Stimulated activated naive CD8-positive, alpha-beta T cell treated with anti-CD3 and anti-CD28 coated beads, Interleukin-15, Interleukin-2, amounts not matched to agents 100 ng/mL and 50 ng/mL, for 24 hours (primary cell): ENCODE measurements around the gene GNPTAB.
"Not testable (repeated sequence)": the region's sequence is repeated elsewhere in the genome, so short reads cannot be mapped to it uniquely, and the experiment has no call there.

Source experiments
- H3K27ac Mint-ChIP-seq: one replicate; pipeline ENCODE4 v1.8.0; 2021; ENCODE audit warnings: mild to moderate bottlenecking, mixed read lengths
- H3K27me3 Mint-ChIP-seq: one replicate; pipeline ENCODE4 v1.8.0; 2021; ENCODE audit warnings: mixed read lengths
- H3K36me3 Mint-ChIP-seq: one replicate; pipeline ENCODE4 v1.8.0; 2021; ENCODE audit warnings: low read depth, mixed read lengths
- H3K4me1 Mint-ChIP-seq: one replicate; pipeline ENCODE4 v1.8.0; 2021; ENCODE audit warnings: low read depth, mixed read lengths
- H3K4me3 Mint-ChIP-seq: one replicate; pipeline ENCODE4 v1.8.0; 2021; ENCODE audit warnings: mild to moderate bottlenecking, mixed read lengths
- H3K9me3 Mint-ChIP-seq: one replicate; pipeline ENCODE4 v1.8.0; 2021; ENCODE audit warnings: mixed read lengths

GNPTAB gene

GRCh38 chr12:101829639-101830366 lies 956 bp downstream of the GNPTAB start:
- Mint-ChIP-seq H3K27me3 (no peaks in the 10 kb centered on the region), H3K27ac (peak overlapping the region; percentile 91), H3K36me3 (peaks cover 8% of the 10 kb centered on the region), H3K9me3 (no peaks in the 10 kb centered on the region), H3K4me1 (peaks cover 56% of the 10 kb centered on the region), H3K4me3 (peak overlapping the region; percentile 94)

GRCh38 chr12:101828463-101829196 lies 2.1 kb downstream of the GNPTAB start:
- H3K27me3 Mint-ChIP-seq, result no peaks in the 10 kb centered on the region
- H3K36me3 Mint-ChIP-seq, result peaks cover 8% of the 10 kb centered on the region
- peaks cover 66% of the 10 kb centered on the region for H3K4me1 Mint-ChIP-seq
- peak overlapping the region; percentile 94 for H3K4me3 Mint-ChIP-seq
- H3K27ac Mint-ChIP-seq, result peak overlapping the region; percentile 59
- H3K9me3 Mint-ChIP-seq, result no peaks in the 10 kb centered on the region

GRCh38 chr12:101826766-101827368 lies 3.9 kb downstream of the GNPTAB start:
- Mint-ChIP-seq H3K9me3 (no peaks in the 10 kb centered on the region), H3K4me3 (no peak overlapping the region), H3K4me1 (peaks cover 79% of the 10 kb centered on the region), H3K36me3 (peaks cover 12% of the 10 kb centered on the region), H3K27ac (no peak overlapping the region), H3K27me3 (no peaks in the 10 kb centered on the region)

GRCh38 chr12:101824831-101825230 lies 5.9 kb downstream of the GNPTAB start:
- Mint-ChIP-seq H3K27me3 (no peaks in the 10 kb centered on the region), H3K4me1 (peaks cover 90% of the 10 kb centered on the region), H3K9me3 (no peaks in the 10 kb centered on the region), H3K4me3 (peak overlapping the region; percentile 19), H3K36me3 (peaks cover 24% of the 10 kb centered on the region), H3K27ac (peak overlapping the region; percentile 36)

DNA sequence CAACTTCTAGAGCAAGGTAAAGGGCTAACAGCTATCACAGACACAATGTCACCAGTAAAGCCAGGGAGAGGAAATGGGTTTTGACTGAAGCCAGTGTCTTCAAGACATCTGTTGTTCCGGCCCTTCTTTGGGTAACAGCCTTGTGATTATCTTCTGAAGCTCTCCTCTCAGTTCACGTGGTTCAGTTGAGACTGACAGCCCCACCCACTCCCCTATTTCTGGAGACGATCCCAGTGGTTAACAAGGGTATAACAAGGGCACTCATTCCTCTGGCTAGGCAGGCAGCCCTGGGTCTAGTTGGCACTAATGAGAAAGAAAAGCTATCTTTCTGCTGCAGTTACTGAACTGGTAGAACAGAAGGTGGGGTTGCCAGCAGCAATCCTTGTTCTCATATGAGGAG lies 6.9 kb downstream of the GNPTAB start:
- Mint-ChIP-seq H3K4me3 (peak overlapping the region; percentile 37), H3K4me1 (peaks cover 91% of the 10 kb centered on the region), H3K9me3 (no peaks in the 10 kb centered on the region), H3K36me3 (peaks cover 28% of the 10 kb centered on the region), H3K27me3 (no peaks in the 10 kb centered on the region), H3K27ac (peak overlapping the region; percentile 82)

DNA sequence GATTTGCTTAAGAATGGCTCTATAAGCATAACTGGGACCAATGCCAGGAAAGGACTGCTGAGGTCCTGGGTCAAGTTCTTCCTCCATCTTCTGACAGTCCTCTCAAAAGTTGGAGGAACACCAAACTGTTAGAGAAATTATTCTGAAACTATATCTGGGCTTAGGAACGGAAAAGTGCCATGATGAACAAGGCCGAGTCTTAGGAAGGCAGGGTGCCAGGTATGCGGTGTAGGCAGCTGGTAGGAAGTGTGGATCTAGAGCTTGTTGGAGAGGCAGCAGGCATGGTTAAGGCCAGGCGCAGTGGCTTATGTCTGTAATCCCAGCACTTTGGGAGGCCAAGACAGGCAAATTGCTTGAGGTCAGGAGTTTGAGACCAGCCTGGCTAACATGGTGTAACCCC lies 7.7 kb downstream of the GNPTAB start:
- Mint-ChIP-seq H3K27ac (peak overlapping the region; percentile 87), H3K9me3 (no peaks in the 10 kb centered on the region), H3K4me3 (peak overlapping the region; percentile 41), H3K27me3 (no peaks in the 10 kb centered on the region), H3K36me3 (peaks cover 33% of the 10 kb centered on the region), H3K4me1 (peaks cover 91% of the 10 kb centered on the region)

- Mint-ChIP-seq H3K27ac (peak overlapping the region; percentile 99), H3K4me1 (peaks cover 75% of the 10 kb centered on the region), H3K9me3 (no peaks in the 10 kb centered on the region), H3K27me3 (no peaks in the 10 kb centered on the region), H3K36me3 (peaks cover 48% of the 10 kb centered on the region), H3K4me3 (peak overlapping the region; percentile 78)
Observed at GRCh38 chr12:101819467-101819866, 11.3 kb downstream of the GNPTAB start.

GRCh38 chr12:101818689-101819088 lies 12.1 kb downstream of the GNPTAB start:
- H3K27me3 Mint-ChIP-seq, H3K9me3 Mint-ChIP-seq: not testable (repeated sequence)
- Mint-ChIP-seq H3K27ac (peak overlapping the region; percentile 99), H3K36me3 (peaks cover 48% of the 10 kb centered on the region), H3K4me1 (peaks cover 69% of the 10 kb centered on the region), H3K4me3 (peak overlapping the region; percentile 78)

DNA sequence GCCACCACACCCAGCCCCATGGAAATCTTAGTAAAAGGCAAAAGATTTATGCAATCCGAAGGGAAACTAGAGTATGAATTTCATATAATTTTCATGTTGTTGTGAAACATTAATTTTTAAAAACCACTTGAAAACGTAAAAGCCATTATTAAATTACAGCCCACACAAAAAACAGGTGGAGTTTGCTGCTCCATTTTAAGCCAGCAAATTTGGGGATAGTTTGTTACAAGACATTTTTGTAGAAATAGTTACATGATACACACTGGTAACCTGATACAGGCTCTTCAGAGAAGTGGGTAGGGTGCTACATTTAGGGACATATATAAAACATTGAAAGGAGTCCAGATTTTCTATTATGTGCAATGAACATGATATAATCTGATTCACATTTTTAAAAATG lies 17.6 kb downstream of the GNPTAB start:
- Mint-ChIP-seq H3K36me3 (peaks cover 34% of the 10 kb centered on the region), H3K27me3 (no peaks in the 10 kb centered on the region), H3K9me3 (peaks cover 4% of the 10 kb centered on the region), H3K4me3 (no peak overlapping the region), H3K27ac (no peak overlapping the region), H3K4me1 (peaks cover 54% of the 10 kb centered on the region)

DNA sequence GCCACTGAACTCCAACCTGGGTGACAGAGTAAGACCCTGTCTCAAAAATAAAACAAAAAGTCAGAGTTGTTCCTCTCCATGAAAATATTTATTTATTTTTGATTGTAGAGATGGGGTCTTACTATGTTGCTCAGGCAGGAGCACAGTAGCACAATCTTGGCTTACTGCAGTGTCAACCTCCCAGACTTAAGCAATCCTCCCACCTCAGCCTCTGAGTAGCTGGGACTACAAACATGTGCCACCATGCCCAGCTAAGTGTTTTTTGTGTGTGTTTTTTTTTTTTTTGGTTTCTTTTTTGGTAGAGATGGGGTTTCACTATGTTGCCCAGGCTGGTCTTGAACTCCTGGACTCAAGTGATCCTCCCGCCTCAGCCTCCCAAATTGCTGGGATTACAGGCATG lies 18.0 kb downstream of the GNPTAB start:
- H3K36me3 Mint-ChIP-seq, result peaks cover 34% of the 10 kb centered on the region
- H3K27me3 Mint-ChIP-seq, H3K9me3 Mint-ChIP-seq: not testable (repeated sequence)

DNA sequence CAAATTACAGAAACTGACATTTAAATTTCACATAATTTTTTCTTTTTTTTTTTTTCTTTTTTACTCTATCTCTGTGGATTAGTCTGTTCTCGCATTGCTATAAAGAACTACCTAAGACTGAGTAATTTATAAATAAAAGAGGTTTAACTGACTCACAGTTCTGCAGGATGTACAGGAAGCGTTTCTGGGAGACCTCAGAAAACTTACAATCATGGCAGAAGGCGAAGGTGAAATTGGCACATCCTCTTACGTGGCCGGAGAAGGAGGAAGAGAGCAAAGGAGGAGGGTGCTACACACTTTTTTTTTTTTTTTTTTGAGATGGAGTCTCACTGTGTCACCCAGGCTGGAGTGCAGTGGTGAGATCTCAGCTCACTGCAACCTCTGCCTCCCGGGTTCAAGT lies 19.4 kb downstream of the GNPTAB start:
- H3K4me1 Mint-ChIP-seq, result peaks cover 60% of the 10 kb centered on the region

More for the DNA sequence above, 18.0 kb downstream of the GNPTAB start:
- H3K4me1 Mint-ChIP-seq, result peaks cover 53% of the 10 kb centered on the region
- not testable (repeated sequence) for H3K4me3 Mint-ChIP-seq, H3K27ac Mint-ChIP-seq

GRCh38 chr12:101809208-101809607 lies 21.6 kb downstream of the GNPTAB start:
- Mint-ChIP-seq H3K4me3 (no peak overlapping the region), H3K27ac (no peak overlapping the region), H3K4me1 (peaks cover 58% of the 10 kb centered on the region), H3K27me3 (no peaks in the 10 kb centered on the region), H3K9me3 (peaks cover 4% of the 10 kb centered on the region), H3K36me3 (peaks cover 24% of the 10 kb centered on the region)

More for the DNA sequence above, 19.4 kb downstream of the GNPTAB start:
- H3K9me3 Mint-ChIP-seq, H3K27ac Mint-ChIP-seq, H3K27me3 Mint-ChIP-seq, H3K4me3 Mint-ChIP-seq: not testable (repeated sequence)
- H3K36me3 Mint-ChIP-seq, result peaks cover 31% of the 10 kb centered on the region

DNA sequence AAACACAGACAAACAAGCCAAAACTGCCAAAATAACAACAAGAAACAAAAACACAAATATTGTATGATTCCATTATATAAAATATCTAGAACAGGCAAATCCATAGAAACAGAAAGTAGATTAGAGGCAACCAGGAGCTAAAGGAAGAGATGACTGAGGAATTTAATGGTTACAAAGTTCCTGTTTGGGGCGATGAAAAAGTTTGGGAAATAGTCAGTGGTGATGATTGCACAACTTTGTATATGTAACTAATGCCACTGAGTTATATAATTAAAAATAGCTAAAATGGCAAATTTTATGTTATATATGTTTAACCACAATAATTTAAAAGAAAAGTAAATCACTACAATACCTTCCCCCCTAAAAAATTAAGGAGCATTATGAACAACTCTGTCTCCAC lies 24.5 kb downstream of the GNPTAB start:
- Mint-ChIP-seq H3K36me3 (peaks cover 27% of the 10 kb centered on the region), H3K27me3 (no peaks in the 10 kb centered on the region), H3K9me3 (peaks cover 1% of the 10 kb centered on the region), H3K4me3 (no peak overlapping the region), H3K27ac (no peak overlapping the region), H3K4me1 (peaks cover 66% of the 10 kb centered on the region)

GRCh38 chr12:101804409-101804808 lies 26.4 kb downstream of the GNPTAB start:
- Mint-ChIP-seq H3K4me1 (peaks cover 63% of the 10 kb centered on the region), H3K27ac (no peak overlapping the region), H3K4me3 (no peak overlapping the region), H3K9me3 (no peaks in the 10 kb centered on the region), H3K36me3 (peaks cover 26% of the 10 kb centered on the region), H3K27me3 (no peaks in the 10 kb centered on the region)

DNA sequence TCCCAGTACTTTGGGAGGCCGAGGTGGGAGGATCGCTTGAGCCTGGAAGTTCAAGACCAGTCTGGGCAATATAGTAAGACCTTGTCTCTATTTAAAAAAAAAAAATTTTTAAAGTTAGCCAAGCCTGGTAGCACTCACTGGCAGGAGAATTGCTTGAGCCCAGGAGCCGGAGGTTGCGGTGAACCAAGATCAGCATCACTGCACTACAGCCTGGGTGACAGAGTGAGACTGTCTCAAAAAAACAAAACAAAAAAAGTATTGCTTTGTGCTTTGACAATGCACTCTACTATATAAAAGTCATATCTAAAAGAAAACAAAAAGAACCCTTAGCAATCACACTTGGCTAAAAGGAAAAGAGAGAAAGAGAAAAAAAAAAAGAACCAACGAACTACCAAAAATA lies 26.8 kb downstream of the GNPTAB start:
- H3K27me3 Mint-ChIP-seq, result no peaks in the 10 kb centered on the region
- H3K4me1 Mint-ChIP-seq, result peaks cover 63% of the 10 kb centered on the region
- no peaks in the 10 kb centered on the region for H3K9me3 Mint-ChIP-seq
- H3K27ac Mint-ChIP-seq, result peak overlapping the region; percentile 63
- H3K4me3 Mint-ChIP-seq, result no peak overlapping the region
- H3K36me3 Mint-ChIP-seq, result peaks cover 29% of the 10 kb centered on the region
